GM18502 (cell line): ENCODE results near the gene ZMIZ1.
A peak's percentile ranks its signal among the peaks of the same experiment; 100 is the strongest.

Source experiments
- ATAC-seq: cut with Tn5 transposase; IDR thresholded peaks from one replicate; pipeline ENCODE4 v1.9.1; 2021; ENCODE audit warnings: mild to moderate bottlenecking; ENCODE audit not compliant: unreplicated experiment, poor library complexity

The ZMIZ1 gene

GRCh38 chr10:79078367-79079053, 9.7 kb downstream of the ZMIZ1 start:
- ATAC-seq: no peak

GRCh38 chr10:79079054-79079397, 10.3 kb downstream of the ZMIZ1 start:
- ATAC-seq: no peak

GRCh38 chr10:79079490-79080355, 11.0 kb downstream of the ZMIZ1 start:
- ATAC-seq: no peak

GRCh38 chr10:79081353-79082034, 12.7 kb downstream of the ZMIZ1 start:
- ATAC-seq: no peak

GRCh38 chr10:79082035-79082373, 13.2 kb downstream of the ZMIZ1 start:
- ATAC-seq: no peak

GRCh38 chr10:79082631-79083596, 14.1 kb downstream of the ZMIZ1 start:
- no peak for ATAC-seq

- no peak for ATAC-seq
These were observed 15.5 kb downstream of the ZMIZ1 start for GRCh38 chr10:79084012-79084971.

GRCh38 chr10:79084972-79085597, 16.3 kb downstream of the ZMIZ1 start:
- peak; percentile 46 for ATAC-seq

- ATAC-seq: no peak
These were observed 18.1 kb downstream of the ZMIZ1 start for GRCh38 chr10:79086822-79087221.

- ATAC-seq: no peak
These were observed 19.0 kb downstream of the ZMIZ1 start for GRCh38 chr10:79087721-79088120.

GRCh38 chr10:79088176-79088575, 19.4 kb downstream of the ZMIZ1 start:
- ATAC-seq: no peak

- no peak for ATAC-seq
These were observed 20.0 kb downstream of the ZMIZ1 start for GRCh38 chr10:79088613-79089355.

GRCh38 chr10:79089632-79090031, 20.9 kb downstream of the ZMIZ1 start:
- ATAC-seq: no peak

- peak; percentile 44 for ATAC-seq
These were observed 21.5 kb downstream of the ZMIZ1 start for GRCh38 chr10:79090134-79090803.

- no peak for ATAC-seq
These were observed 23.6 kb downstream of the ZMIZ1 start for GRCh38 chr10:79092292-79092896.

GRCh38 chr10:79093658-79094411, 25.1 kb downstream of the ZMIZ1 start:
- peak; percentile 40 for ATAC-seq
